Fibroblast of skin of left quadriceps (primary cell): Measurements from ENCODE around the gene IL15RA.
"Not testable (repeated sequence)": the region's sequence is repeated elsewhere in the genome, so short reads cannot be mapped to it uniquely, and the experiment has no call there.

Source experiments
- DNase-seq, 2 experiments: peaks; one replicate each; pipeline ENCODE4 v3.0.0-alpha.2; 2013; ENCODE audit warnings: low read depth in 2 of 2

Gene IL15RA

DNA sequence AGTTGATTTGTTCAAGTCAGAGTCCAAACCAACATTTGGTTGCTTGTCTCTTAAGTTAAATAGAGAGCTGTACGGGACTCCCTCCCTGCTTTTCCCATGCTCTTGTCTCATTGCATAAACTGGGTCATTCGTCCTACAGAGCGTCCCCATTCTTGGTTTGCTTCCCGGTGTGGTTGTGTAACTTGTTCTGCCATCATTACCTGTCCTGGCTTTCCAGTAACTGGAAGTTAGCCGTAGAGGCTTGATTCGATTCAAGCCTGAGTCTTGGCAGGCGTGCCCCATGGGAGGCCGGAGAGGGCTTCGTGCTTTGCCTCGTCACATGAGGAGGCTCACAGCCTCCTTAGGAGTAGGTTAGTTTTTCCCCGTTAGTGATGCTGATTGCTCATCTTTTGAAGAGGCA lies 47.1 kb downstream of the IL15RA start:
- no peak for DNase-seq

DNA sequence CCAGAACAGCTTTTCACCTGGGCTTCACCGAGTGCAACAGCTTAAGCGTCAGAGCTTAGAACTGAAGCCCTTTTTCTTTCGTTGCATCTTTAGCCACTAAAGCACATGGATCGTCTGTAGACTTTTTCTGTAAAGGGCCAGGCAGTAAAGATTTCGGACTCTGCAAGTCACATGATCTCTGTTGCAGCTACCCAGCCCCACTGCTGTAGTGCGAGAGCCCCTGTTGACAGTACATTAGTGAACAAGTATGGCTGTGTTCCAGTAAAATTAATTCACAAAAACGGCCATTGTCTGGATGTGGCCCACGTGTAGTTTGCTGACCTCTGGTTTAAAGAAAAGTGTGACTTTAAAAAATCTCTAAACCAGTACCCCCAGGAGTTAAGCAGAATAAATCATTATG lies 47.9 kb downstream of the IL15RA start:
- no peak for DNase-seq

DNA sequence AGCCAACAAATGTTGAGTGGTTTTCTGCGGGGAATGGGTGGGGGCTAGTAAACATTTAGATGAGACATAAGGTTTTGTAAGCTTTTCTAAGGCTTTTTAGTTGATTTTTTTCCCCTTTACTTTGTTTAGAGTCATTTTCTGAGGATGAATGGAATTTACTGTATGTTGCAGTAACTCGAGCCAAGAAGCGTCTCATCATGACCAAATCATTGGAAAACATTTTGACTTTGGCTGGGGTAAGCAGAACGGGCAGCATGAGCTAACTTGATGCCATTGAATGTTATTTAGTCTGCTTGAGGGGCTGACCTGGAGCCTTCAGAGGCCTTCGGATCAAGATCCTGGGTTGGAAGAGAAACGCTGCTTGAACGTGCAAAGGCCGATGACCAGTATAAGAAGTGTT lies 50.0 kb downstream of the IL15RA start:
- DNase-seq, result no peak

DNA sequence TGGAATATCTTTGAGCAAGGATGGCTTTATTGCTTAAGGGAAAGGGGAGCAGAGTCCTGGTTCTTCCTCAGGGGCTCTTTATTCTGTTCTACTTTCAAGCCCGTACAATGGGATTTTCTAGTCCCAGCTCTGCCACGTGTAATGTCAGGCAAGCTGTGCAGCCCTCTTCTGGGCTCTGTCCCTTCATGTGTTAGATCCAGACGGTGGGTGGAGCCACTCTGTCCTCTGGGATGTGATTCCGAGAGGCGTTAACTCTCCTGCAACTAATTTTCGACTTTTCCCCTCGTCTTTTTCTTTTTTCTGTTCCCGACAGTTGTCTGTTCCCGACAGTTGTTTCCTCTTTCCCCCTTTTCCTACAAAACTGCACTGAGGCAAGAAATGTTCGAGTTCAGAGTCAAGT lies 52.5 kb downstream of the IL15RA start:
- no peak for DNase-seq

DNA sequence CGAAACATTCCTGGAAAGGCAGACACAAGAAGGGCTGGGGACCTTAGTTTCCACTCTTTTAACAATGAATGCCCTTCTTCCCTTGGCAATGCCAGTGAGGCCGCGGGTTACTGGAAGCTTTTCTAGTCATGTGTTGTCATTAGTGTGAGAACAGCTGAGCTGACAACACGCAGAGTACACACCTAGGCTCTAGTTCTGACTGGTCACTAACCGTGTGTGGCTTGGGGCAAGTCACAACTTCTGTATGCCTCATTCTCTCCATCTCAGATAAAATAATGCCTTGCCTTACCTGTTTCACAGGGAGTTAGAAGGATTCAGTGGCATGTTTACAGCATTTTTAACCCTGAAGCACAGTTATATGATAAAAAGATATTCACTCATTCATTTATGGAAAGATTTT lies 55.6 kb downstream of the IL15RA start:
- no peak for DNase-seq

GRCh38 chr10:5919568-5919967 lies 57.8 kb downstream of the IL15RA start:
- no peak for DNase-seq

- no peak for DNase-seq
Measured at GRCh38 chr10:5918763-5919162, 58.6 kb downstream of the IL15RA start.

- no peak for DNase-seq
Measured at GRCh38 chr10:5917305-5917704, 60.0 kb downstream of the IL15RA start.

DNA sequence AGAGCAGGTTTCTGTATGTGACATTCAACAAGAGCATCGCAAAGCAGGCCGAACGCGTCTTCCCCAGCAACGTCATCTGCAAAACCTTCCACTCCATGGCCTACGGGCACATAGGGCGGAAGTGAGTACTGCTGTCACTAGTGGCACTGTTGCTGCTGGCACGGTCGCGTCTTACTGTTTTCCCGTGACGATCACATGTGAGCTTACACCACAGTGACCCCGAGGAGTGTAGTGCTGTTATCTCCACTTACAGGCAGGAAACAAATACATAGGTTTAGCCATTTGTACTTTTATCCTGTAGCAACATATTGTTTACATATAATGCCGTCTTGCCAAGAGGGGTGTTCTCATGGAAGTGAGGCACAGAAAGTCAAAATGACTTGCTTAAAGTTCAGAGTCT lies 61.9 kb downstream of the IL15RA start:
- no peak for DNase-seq

DNA sequence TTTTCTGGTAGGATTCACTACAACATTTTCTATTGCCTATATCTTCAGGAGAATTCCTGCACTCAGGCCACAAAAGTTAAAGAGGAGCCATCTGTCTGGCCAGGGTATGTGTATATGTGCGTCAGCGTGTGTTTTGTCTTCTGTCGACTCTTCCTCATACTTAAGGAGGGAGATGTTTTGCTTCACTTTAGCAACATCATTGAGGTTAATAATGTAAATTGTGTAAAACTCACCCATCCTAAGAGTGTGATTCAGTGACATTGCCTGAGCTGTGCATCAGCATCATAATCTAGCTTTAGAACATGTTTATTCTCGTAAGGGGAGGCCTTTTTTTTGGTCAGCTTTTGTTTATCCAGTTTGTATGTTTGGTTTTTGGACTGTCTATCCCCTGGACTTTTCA lies 63.6 kb downstream of the IL15RA start:
- DNase-seq, result no peak

GRCh38 chr10:5911670-5912069 lies 65.7 kb downstream of the IL15RA start:
- DNase-seq, result no peak

- DNase-seq, result no peak
Measured at GRCh38 chr10:5910323-5911100, 66.8 kb downstream of the IL15RA start.

DNA sequence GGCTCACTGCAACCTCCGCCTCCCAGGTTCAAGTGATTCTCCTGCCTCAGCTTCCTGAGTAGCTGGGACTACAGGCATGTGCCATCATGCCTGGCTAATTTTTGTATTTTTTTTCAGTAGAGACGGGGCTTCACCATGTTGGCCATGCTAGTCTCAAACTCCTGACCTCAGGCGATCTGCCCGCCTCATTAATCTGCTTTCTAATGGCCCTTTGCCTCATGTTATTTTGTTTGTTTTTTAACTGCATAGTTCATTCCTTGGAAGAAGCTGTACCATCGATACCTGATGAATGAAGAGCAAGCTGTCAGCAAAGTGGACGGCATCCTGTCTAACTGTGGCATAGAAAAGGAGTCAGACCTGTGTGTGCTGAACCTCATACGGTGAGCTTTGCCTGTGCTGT lies 68.7 kb downstream of the IL15RA start:
- DNase-seq, result not testable (repeated sequence)

DNA sequence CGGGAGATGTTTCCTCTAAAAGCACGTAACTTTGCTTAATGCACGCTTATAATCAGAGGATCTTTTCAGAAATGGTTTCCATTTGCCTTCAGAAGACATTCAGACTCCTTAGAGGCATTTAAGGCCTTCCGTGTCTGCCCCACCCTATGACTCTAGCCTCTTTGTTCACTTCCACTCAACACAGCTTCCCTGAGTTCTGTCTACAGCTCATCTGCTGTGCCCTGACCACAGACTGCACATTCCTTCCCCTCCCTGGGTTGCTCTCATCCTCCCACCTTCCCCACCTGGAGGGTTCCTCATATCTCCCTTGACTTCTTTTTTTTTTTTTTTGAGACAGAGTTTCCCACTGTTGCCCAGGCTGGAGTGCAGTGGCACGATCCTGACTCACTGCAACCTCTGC lies 70.7 kb downstream of the IL15RA start:
- DNase-seq, result no peak

DNA sequence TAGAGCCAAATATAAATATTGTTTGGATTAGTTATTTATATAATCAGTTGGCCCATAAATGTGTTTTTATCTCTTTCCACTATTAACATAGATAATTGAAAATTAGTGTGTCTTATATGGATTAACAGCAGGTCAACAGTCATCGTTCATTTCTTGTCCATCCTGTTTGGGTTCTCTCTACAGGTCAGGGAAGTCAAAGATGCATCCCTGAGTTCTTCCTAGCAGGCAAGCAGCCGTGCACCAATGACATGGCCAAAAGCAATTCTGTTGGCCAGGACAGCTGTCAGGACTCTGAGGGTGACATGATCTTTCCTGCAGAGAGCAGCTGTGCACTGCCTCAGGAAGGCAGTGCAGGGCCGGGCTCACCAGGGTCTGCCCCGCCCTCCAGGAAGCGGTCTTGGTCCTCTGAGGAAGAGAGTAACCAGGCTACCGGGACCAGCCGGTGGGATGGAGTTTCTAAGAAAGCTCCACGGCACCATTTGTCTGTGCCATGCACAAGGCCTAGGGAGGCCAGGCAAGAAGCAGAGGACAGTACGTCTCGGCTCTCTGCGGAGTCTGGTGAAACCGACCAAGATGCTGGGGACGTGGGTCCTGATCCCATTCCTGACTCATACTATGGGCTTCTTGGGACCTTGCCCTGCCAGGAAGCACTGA lies 71.4 kb downstream of the IL15RA start:
- DNase-seq, result no peak

GRCh38 chr10:5904227-5904626 lies 73.1 kb downstream of the IL15RA start:
- no peak for DNase-seq

DNA sequence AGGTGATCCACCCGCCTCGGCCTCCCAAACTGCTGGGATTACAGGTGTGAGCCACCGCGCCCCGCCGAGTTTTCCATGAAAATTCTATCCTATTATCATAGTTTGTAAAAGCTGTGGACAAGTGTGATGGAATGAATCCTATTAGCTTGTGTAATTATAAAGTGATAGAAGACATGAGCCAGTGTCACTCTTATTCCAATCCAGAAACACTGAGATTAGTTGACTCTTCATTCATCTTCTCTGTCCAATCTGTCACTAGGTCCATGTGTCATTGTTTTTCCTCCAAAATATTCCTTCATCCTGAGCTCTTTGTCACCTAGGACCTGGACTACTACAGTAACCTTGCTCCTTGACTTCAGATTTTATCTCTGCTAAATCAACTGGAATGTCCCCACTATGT lies 73.8 kb downstream of the IL15RA start:
- no peak for DNase-seq

GRCh38 chr10:5902511-5903274 lies 74.7 kb downstream of the IL15RA start:
- DNase-seq, result no peak
